GM19452 (cell line): Measurements from ENCODE around the gene MRPL14.
"Not testable (repeated sequence)": the region's sequence is repeated elsewhere in the genome, so short reads cannot be mapped to it uniquely, and the experiment has no call there.

Experiments used
- ATAC-seq: cut with Tn5 transposase; IDR thresholded peaks from one replicate; pipeline ENCODE4 v1.9.1; 2021; ENCODE audit not compliant: unreplicated experiment

Gene MRPL14

GRCh38 chr6:44102527-44102926, 24.7 kb downstream of the MRPL14 start:
- ATAC-seq: no peak

GRCh38 chr6:44101832-44102231, 25.4 kb downstream of the MRPL14 start:
- no peak for ATAC-seq

GRCh38 chr6:44100088-44100550, 27.1 kb downstream of the MRPL14 start:
- no peak for ATAC-seq

GRCh38 chr6:44099192-44099591, 28.1 kb downstream of the MRPL14 start:
- no peak for ATAC-seq

GRCh38 chr6:44097782-44098317, 29.4 kb downstream of the MRPL14 start:
- no peak for ATAC-seq

- no peak for ATAC-seq
Observed at GRCh38 chr6:44096612-44097011, 30.6 kb downstream of the MRPL14 start.

GRCh38 chr6:44095243-44095623, 32.0 kb downstream of the MRPL14 start:
- ATAC-seq: not testable (repeated sequence)

GRCh38 chr6:44094403-44095242, 32.6 kb downstream of the MRPL14 start:
- ATAC-seq: no peak

- ATAC-seq: no peak
Observed at GRCh38 chr6:44093750-44094402, 33.4 kb downstream of the MRPL14 start.

GRCh38 chr6:44093066-44093465, 34.2 kb downstream of the MRPL14 start:
- ATAC-seq: no peak

GRCh38 chr6:44091981-44092884, 35.0 kb downstream of the MRPL14 start:
- no peak for ATAC-seq

- ATAC-seq: not testable (repeated sequence)
Observed at GRCh38 chr6:44091356-44091755, 35.9 kb downstream of the MRPL14 start.

GRCh38 chr6:44090465-44090864, 36.8 kb downstream of the MRPL14 start:
- no peak for ATAC-seq

- ATAC-seq: no peak
Observed at GRCh38 chr6:44088827-44089590, 38.2 kb downstream of the MRPL14 start.

GRCh38 chr6:44087623-44088022, 39.6 kb downstream of the MRPL14 start:
- ATAC-seq: no peak

GRCh38 chr6:44086931-44087574, 40.2 kb downstream of the MRPL14 start:
- ATAC-seq: no peak

- no peak for ATAC-seq
Observed at GRCh38 chr6:44085219-44085618, 42.0 kb downstream of the MRPL14 start.

GRCh38 chr6:44084231-44085014, 42.8 kb downstream of the MRPL14 start:
- no peak for ATAC-seq

- ATAC-seq: no peak
Observed at GRCh38 chr6:44082872-44083321, 44.4 kb downstream of the MRPL14 start.
